Endometrium (tissue), 2 donors: ENCODE results near the gene HTT-AS.
"Not testable (repeated sequence)": the region's sequence is repeated elsewhere in the genome, so short reads cannot be mapped to it uniquely, and the experiment has no call there.

Experiments used
- FAIRE-seq: peaks from 2 replicates; lab custom pipeline; 2012; peaks lifted over from hg19 to GRCh38; lab: Jason Lieb, UNC
- donor health status: control.
- donor health status: control.

The HTT-AS gene

DNA sequence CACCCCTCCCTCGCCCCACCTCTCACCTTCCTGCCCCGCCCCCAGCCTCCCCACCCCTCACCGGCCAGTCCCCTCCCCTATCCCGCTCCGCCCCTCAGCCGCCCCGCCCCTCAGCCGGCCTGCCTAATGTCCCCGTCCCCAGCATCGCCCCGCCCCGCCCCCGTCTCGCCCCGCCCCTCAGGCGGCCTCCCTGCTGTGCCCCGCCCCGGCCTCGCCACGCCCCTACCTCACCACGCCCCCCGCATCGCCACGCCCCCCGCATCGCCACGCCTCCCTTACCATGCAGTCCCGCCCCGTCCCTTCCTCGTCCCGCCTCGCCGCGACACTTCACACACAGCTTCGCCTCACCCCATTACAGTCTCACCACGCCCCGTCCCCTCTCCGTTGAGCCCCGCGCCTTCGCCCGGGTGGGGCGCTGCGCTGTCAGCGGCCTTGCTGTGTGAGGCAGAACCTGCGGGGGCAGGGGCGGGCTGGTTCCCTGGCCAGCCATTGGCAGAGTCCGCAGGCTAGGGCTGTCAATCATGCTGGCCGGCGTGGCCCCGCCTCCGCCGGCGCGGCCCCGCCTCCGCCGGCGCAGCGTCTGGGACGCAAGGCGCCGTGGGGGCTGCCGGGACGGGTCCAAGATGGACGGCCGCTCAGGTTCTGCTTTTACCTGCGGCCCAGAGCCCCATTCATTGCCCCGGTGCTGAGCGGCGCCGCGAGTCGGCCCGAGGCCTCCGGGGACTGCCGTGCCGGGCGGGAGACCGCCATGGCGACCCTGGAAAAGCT, at the start of gene HTT-AS, which contains the start of gene HTT:
TSS of gene HTT-AS (minus strand) at position 461 of the 768 bp plus-strand sequence.
TSS of gene HTT (plus strand) at position 604 of the 768 bp plus-strand sequence. CDS start at position 749, 145 bp downstream.
- FAIRE-seq, result no peak

DNA sequence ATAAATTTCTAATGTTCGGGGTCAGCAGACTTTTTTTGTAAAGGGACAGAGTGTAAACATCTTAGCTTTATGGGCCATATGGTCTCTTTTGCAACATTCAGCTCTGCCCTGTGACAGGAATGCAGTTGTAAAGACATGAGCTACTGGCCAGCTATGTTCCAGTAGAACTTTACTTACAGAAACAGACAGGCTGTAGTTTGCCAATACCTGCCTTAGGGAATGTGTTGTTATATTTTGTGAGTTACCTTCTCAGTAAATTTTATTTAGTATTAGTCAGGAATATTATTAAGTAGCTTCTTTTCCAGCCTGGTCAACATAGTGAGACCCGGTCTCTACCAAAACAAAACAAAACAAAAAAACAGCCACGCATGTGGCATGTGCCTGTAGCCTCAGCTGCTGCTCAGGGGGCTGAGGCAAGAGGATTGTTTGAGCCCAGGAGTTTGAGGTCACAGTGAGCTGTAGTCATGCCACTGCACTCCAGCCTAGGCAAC, 48.9 kb upstream of the HTT-AS start:
- FAIRE-seq, result no peak

DNA sequence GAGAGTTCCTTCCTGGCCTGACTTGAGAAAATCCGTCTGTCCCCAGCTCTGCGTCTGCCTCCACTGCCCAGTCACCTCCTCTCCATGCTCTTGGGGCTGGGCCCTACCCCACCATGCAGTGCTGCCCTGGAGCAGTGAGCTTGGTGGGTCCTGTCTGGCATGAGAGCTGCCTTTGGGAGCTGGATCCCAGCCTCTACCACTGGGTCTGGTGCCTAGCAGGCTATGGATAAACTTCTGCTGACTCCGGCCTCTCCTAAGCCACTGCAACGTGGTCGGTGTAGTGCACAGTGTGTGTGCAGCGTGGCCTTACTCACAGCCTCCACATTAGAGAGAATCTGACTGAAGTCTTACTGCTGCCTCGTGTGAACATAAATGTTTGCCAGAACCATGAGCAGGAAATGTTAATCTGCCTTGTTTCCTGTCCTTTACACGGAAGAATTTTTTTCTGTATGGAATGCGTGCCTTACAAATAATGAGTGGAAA, 47.8 kb upstream of the HTT-AS start:
- FAIRE-seq, result no peak

DNA sequence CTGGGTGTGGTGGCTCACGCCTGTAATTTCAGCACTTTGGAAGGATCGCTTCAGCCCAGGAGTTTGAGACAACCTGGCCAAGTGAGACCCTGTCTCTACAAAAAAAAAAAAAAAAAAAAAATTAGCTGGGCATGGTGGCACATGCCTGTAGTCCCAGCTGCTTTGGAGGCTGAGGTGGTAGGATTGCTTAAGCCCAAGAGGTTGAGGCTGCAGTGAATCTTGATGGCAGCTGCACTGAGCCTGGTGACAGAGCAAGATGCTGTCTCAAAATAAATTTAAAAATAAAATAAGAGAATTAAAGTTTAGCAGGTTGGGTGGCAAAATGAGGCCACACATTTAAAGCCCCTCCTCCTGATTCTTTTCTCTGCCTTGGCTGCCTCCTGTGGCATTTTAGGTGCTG, 47.3 kb upstream of the HTT-AS start:
- no peak for FAIRE-seq

DNA sequence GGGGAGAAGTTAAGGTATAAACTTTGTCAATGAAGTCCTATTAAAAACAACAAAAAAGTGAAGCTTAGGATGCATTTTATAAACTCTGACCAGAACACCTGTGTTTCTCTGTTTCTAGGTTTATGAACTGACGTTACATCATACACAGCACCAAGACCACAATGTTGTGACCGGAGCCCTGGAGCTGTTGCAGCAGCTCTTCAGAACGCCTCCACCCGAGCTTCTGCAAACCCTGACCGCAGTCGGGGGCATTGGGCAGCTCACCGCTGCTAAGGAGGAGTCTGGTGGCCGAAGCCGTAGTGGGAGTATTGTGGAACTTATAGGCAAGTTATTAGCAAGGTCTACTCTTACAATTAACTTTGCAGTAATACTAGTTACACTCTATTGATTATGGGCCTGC, 46.8 kb upstream of the HTT-AS start:
- no peak for FAIRE-seq

DNA sequence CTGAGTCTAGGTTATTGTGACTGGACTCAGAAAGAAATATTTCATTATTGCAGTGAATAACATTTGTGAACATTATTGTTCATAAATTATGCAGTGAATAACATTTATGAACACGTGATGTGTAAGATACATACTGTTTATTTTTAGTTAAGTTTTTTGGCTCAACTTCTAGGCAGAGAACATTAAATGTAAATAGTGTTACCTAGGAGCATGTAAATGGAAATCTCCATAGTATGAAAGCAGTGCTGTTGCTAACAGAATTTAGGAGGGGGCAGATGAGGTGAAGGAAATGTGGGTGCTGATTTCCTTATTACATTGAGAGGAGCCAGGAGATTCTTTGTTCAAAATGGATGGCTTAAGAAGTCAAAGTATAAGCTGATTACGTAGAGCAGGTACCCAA, 45.1 kb upstream of the HTT-AS start:
- FAIRE-seq, result no peak

DNA sequence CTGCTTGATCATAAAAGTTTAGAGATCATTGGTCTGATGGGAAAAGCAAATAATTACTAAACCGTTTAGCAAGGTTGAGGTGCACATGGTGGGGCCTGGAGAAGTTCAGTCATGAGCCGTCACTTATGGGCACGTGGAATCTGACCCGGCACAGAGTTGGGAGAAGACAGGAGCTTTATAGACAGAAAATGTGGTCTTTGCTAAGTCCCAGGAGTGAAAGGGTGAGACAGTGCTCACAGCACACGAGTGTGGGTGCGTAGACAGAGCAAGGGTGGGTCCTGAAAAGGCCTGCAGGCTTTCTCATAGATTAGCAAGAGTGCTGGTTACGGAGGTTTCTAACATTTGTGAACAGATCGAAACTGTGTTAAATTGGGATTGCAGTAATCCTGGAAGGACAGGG, 44.0 kb upstream of the HTT-AS start:
- no peak for FAIRE-seq

DNA sequence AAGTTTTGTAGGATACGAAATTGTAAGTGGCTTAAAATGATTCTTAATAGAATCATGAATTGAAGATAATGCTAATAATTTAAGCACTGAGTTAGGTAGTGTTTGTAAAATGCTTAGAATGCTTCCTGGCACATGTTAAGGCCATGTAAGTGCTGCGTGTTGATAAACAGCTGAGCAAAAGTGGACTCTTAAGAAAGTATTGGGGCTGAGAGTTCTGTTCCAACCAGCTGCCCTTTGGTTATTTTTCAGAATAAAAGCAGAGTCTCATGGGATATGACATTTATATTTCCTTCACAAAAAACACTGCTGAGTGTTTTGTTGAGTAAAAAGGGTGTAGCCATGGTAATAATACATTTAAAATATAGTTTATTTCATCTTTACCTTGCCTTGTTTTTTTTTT, 42.6 kb upstream of the HTT-AS start:
- no peak for FAIRE-seq

DNA sequence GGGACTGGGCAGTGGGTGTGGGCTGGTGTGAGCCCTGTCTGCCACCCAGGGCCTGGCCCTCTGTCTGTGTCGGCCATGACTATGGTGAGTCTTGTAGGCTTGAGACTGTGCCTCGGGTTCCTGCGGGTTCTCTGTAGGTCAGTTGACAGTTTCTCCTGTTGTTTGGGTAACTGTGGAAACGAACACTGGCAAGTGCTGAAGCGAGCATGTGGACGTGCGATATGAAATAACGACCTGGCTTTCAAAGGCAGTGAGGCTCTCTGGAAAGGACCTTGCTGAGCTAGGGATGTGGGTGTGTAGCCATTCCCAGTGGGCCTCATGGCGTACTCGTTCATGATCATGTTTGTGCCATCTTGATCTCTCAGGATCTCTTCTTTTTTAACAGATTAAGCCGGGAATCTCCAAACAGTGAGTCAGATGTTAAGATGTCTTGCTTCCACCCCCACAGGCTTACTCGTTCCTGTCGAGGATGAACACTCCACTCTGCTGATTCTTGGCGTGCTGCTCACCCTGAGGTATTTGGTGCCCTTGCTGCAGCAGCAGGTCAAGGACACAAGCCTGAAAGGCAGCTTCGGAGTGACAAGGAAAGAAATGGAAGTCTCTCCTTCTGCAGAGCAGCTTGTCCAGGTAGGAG, 41.4 kb upstream of the HTT-AS start:
- FAIRE-seq, result no peak

DNA sequence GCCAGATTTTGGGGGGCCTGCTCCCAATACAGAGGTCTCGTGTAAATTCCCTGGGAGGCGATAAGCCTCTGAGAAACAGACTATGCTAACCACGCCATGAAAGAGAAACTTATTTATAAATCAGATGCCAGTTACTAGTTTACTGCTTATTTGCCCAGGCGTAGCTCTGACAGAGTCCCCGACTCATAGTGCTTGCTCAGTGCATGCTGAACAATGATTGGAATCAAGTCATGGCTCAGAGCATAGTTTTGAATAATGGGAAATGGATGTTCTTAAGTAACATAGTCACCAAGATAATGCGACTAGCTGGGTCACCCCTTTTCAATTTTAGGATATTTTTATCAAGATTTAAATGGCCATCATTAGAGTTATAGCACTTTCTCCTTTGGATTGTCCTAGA, 40.0 kb upstream of the HTT-AS start:
- FAIRE-seq, result no peak

DNA sequence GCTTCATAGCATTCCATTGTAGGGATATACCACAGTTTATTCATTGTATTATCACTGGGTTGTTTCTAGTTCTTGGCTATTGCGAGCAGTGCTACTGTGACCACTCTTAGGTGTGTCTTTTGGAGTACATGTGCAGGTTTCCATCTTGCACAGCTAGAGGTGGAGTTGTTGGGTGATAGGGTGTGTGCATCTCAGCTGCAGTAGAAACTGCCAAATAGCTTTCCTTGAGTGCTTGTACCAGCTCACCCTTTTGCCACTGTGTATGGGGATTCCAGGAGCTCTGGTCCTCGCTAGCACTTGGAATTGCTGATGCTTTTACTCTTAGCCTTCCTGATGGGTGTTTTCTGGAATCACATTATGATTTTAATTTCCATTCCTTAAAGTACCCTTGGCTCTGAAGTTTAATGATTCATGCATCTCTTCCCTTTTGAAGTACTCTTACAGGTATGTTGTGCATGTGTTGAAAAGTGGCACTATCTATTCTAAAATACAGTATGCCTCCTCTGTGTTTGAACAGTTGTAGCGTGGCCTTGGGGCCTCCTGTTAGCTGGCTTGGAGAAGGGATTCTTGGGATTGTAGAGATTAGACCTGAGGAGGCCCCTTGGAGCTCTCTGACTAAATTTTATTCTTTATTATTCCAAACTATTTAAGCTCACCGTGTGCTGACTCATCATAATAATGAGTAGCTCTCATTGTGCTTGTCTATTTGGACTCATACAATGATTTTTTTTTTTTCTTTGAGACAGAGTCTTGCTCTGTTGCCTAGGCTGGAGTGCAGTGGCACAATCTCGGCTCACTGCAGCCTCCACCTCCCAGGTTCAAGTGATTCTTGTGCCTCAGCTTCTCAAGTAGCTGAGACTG, 38.5 kb upstream of the HTT-AS start:
- no peak for FAIRE-seq

DNA sequence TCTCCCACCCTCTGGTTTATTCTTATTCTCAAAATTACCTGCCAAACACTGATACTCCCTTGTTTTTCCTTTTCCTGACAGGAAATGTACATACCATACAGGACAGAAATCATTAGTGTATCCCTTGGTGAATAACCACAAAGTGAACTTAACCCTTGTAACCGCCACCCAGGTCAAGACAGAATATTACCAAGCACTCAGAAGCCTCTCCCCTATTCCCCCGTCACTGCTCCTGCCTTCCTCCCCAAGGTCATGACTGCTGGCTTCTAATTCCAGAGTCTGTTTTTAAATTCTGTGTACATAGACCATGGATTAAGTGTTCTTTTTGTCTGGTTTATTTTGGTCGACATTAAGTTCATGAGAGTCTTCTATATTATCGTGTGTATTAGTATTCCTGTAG, 37.9 kb upstream of the HTT-AS start:
- FAIRE-seq, result no peak

DNA sequence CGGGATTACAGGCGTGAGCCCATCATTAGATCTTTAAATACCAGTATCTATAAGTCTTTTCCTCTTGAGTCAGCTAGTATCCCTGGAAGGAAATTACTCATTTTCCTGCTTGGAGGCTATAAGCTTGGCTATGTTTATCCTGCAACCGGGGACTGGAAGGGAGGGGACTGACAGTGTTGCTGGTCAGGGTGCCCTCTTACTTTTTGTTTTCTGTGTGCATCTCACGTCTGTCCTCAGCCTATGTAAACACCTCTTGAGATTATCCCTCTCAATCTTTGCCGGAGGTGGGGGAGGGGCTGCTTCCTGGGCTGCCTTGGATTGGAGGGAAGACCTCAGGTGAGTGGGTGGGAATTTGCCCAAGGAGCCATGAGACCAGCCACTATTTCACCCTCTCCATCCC, 37.1 kb upstream of the HTT-AS start:
- no peak for FAIRE-seq

DNA sequence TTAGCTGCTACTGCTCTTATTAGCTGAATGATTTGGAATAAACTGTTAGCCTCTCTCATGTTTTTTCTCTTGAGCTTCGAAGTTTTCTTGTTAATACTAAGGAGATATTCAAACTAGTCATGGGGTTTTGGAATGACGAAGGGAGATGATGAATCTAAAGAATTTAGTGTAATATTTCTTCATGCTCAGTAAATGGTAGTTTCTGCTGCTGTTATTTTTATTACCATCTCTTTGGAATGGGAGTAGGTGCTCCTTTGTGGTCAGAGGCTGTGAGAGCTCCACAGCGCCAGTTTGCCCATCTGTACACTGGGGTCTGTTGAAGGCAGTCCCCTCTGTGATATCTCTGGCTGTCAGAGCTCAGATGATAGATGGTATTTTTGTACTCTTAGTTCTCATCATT, 33.9 kb upstream of the HTT-AS start:
- no peak for FAIRE-seq

DNA sequence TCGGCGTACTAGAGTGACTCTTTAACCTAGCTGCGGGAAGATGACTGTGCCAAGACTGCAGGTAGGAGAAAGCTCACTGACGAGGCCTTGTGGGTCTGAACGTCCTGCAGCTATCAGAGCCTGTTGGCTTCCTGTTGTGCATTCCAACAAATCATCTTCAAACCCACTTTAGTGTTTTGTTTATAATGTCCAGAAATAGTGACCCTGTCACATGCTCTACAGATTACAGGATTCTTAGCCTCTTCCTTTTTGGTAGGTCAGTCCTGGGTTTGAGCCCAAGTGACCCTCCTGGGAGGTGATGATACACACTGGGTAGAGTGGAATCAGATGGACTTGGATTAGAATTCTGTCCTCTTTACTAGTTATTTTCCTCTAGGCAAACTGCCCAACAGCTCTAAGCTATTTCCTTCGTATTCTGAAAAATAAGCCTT, 33.4 kb upstream of the HTT-AS start:
- no peak for FAIRE-seq

DNA sequence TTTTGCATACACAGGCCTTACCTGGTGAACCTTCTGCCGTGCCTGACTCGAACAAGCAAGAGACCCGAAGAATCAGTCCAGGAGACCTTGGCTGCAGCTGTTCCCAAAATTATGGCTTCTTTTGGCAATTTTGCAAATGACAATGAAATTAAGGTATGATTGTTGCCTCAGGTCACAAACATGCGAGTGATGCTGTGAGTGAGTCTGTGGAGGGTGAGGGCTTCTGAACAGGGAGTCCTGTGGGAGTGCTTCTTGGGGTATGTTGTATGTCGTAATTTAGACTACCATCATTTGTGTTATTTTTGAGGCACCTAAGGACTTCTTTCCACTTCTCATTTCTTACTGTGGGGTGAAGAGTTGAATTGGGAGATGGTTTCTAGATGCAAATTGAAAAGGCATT, 32.9 kb upstream of the HTT-AS start:
- no peak for FAIRE-seq

DNA sequence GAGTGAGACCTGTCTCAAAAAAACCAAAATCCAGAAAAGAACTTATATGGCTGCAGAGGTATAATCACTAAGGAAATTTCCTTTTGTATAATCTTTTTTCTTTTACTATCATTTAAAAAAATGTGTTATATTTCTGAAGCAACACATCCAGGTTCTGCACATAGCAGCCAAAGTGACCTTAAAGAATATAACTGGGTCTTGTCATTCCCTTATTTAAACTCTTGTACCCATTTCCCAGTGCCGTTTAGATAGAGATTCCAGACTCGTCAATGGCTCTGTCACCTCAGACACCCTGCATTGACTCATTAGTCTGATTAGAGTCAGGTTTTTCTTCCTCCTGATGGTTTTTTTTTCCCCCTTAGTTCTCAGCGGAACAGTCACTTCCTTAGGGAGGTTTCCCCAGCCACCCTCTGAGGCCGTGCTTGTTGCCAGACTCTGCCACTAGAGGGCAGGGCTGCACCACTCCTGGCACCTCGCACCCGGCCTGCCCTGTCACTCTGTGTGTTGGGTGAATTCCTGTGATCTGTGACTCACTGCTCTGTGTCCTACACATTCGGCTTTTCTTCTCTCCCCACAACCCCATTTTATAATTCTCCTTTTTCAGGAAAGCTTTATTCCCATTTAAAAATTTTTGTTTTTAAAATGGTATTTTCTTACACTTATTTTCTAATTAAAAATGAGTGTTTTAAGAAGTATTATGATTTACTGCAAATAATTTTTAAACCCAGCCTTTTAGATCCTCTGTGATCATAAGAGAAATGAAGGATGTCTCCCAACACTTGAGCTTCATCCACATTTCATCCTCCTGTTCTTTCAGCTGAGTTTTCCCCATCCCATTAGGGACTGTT, 32.2 kb upstream of the HTT-AS start:
- peak; percentile 59 for FAIRE-seq

DNA sequence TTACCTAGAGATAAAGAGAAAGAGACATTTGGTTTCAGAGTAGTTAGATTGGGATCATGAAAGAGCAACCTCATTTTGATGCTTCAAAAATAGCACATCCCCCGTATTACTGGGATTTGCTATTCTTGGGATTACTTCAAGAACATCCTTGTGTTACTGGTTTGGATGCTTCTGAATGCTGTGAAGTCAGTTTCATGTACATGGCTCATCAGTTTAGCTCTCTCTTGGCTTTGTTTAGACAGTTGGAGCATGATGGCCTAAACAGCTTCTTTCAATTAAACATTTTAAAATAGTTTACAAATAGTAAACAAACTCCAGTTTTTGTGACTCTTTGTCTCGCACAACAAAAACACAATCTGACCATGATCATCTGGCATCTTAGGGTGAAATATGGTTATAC, 24.0 kb upstream of the HTT-AS start:
- FAIRE-seq, result peak; percentile 8

DNA sequence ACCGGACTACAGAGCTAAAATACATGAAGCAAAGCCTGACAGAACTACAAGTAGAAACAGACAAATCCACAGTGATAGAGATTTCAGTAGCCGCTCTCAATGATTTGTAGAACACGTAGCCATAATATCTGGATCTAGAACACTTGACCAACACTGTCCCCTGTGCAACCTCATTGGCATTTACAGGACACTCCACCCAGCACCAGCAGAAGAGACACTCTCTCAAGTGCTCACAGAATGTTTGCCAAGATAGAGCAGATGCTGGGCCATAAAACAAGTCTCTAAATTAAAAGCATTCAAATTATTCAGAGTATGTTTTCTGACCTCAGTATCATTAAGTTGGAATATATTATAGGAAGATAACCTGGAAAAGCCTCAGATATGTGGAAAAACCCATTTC, 21.9 kb upstream of the HTT-AS start:
- FAIRE-seq, result no peak

DNA sequence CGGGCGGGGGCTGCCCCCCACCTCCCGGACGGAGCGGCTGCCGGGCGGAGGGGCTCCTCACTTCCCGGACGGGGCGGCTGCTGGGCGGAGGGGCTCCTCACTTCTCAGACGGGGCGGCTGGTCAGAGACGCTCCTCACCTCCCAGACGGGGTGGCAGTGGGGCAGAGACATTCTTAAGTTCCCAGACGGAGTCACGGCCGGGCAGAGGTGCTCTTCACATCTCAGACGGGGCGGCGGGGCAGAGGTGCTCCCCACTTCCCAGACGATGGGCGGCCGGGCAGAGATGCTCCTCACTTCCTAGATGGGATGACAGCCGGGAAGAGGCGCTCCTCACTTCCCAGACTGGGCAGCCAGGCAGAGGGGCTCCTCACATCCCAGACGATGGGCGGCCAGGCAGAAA, 20.4 kb upstream of the HTT-AS start:
- not testable (repeated sequence) for FAIRE-seq

DNA sequence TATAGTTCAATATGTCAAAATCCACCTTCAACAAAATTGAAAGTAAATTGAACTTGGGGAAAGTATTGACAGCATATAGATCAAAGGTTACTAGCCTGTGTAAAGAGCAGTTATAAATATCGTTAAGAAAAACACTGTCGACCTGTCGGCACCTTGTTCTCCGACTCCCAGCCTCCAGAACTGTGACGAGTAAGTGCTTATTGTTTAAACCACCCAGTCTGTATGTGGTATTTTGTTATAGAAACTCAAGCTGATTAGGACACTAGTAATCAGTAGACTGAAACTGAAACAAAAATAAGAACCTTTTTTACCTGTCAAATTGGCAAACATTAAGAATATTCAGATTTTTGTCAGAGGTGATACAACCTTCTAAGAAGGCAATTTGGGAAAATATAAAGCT, 17.1 kb upstream of the HTT-AS start:
- FAIRE-seq, result no peak
